OCI-LY3 (cell line): ENCODE results near the gene IL1RAPL1.

Experiments
- H2AFZ ChIP-seq: fragments of 200-600, 300-600 bp; shearing (Covaris generic); 2 replicates; pipeline ENCODE4 v1.6.0; 2014; ENCODE audit warnings: antibody characterized with exemption, low read depth, low read length
- H3K27ac ChIP-seq: fragments of 200-600, 300-600 bp; sonication (generic); 2 replicates; pipeline ENCODE4 v1.5.1; 2014; ENCODE audit warnings: mild to moderate bottlenecking, low read length, moderate library complexity, mixed read lengths
- H3K27me3 ChIP-seq: fragments of 200-600, 300-600 bp; sonication (generic); 2 replicates; pipeline ENCODE4 v1.6.1; 2014; ENCODE audit warnings: low read depth, low read length, mixed read lengths
- H3K36me3 ChIP-seq: fragments of 200-600, 300-600 bp; sonication (generic); replicated peaks from 2 replicates; pipeline ENCODE3; 2014; ENCODE audit warnings: low read depth, low read length, mixed read lengths
- H3K4me1 ChIP-seq: fragments of 300-600, 200-600 bp; sonication (generic); 2 replicates; pipeline ENCODE4 v1.6.1; 2014; ENCODE audit warnings: low read length, mixed read lengths
- H3K4me2 ChIP-seq: fragments of 200-600, 300-600 bp; sonication (generic); 2 replicates; pipeline ENCODE4 v1.6.1; 2014; ENCODE audit warnings: low read length, mixed read lengths
- H3K4me3 ChIP-seq: fragments of 300-600, 200-600 bp; sonication (generic); 2 replicates; pipeline ENCODE4 v1.5.1; 2014; ENCODE audit warnings: antibody characterized with exemption, mild to moderate bottlenecking, low read length, moderate library complexity
- H3K79me2 ChIP-seq: fragments of 300-600, 200-600 bp; shearing (Covaris generic); 2 replicates; pipeline ENCODE4 v1.6.1; 2014; ENCODE audit warnings: mild to moderate bottlenecking, low read length, mixed read lengths
- H3K9ac ChIP-seq: fragments of 300-600, 200-600 bp; shearing (Covaris generic); 2 replicates; pipeline ENCODE4 v1.6.0; 2014; ENCODE audit warnings: mild to moderate bottlenecking, low read length, moderate library complexity
- H3K9me3 ChIP-seq: fragments of 200-600, 300-600 bp; shearing (Covaris generic); 2 replicates; pipeline ENCODE4 v1.6.1; 2014; ENCODE audit warnings: low read length, mixed read lengths; ENCODE audit not compliant: insufficient read depth
- H4K20me1 ChIP-seq: fragments of 200-600, 300-600 bp; sonication (generic); 2 replicates; pipeline ENCODE4 v1.6.1; 2016; ENCODE audit warnings: low read length, mixed read lengths; ENCODE audit not compliant: insufficient read depth
- EZH2phosphoT487 ChIP-seq: fragments of 200-600 bp; shearing (Covaris generic); IDR thresholded peaks from 2 replicates; pipeline ENCODE4 v1.6.1; 2018; ENCODE audit warnings: antibody characterized with exemption, mixed run types, low read depth
- TF ChIP-seq, protein P1 (sequence below): fragments of 200-600, 300-600 bp; sonication (generic); IDR thresholded peaks from 2 replicates; pipeline ENCODE4 v1.5.1; 2014; ENCODE audit warnings: antibody characterized with exemption, low read length, low read depth

The IL1RAPL1 gene

GRCh38 chrX:28888416-28888815 is 301.2 kb downstream of the IL1RAPL1 start:
- Histone ChIP-seq H3K4me2 (no peak overlapping the region), H4K20me1 (no peaks in the 10 kb centered on the region), H2AFZ (no peak overlapping the region), H3K79me2 (no peaks in the 10 kb centered on the region), H3K36me3 (no peaks in the 10 kb centered on the region), H3K4me1 (no peaks in the 10 kb centered on the region), H3K27me3 (no peaks in the 10 kb centered on the region), H3K4me3 (no peak overlapping the region), H3K9ac (no peak overlapping the region), H3K27ac (no peak overlapping the region), H3K9me3 (no peaks in the 10 kb centered on the region)
- TF ChIP-seq, protein P1, sequence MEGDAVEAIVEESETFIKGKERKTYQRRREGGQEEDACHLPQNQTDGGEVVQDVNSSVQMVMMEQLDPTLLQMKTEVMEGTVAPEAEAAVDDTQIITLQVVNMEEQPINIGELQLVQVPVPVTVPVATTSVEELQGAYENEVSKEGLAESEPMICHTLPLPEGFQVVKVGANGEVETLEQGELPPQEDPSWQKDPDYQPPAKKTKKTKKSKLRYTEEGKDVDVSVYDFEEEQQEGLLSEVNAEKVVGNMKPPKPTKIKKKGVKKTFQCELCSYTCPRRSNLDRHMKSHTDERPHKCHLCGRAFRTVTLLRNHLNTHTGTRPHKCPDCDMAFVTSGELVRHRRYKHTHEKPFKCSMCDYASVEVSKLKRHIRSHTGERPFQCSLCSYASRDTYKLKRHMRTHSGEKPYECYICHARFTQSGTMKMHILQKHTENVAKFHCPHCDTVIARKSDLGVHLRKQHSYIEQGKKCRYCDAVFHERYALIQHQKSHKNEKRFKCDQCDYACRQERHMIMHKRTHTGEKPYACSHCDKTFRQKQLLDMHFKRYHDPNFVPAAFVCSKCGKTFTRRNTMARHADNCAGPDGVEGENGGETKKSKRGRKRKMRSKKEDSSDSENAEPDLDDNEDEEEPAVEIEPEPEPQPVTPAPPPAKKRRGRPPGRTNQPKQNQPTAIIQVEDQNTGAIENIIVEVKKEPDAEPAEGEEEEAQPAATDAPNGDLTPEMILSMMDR, result no peak
- no peak for TF ChIP-seq EZH2phosphoT487

DNA sequence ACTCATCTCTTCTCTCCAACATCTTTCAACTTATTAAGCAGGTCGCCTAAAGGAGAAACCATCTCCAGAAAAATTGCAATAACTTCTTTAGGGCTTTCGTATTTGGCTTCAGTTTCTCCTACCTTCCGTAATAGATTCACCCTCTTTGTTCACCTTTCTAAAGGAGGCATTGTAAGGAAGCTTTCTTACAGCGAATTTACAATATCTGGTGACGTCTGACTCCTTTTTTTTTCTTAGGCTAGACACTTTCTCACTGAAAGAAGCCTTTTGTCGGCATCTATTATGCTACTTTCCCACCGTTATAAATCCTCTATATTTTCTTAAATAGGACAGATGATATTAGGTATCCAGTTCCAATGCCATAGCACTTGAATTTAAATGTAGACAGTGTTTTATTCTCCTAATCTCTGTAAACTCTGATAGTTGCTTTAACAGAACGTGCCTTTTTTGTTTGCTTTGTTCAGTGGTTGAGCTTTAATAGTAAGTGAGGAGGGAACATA is 302.4 kb downstream of the IL1RAPL1 start:
- no peaks in the 10 kb centered on the region for H3K36me3 ChIP-seq
- H3K4me3 ChIP-seq, result no peak overlapping the region
- no peak overlapping the region for H3K27ac ChIP-seq
- no peaks in the 10 kb centered on the region for H4K20me1 ChIP-seq
- H3K4me2 ChIP-seq, result no peak overlapping the region
- H3K79me2 ChIP-seq, result no peaks in the 10 kb centered on the region
- no peak for TF ChIP-seq EZH2phosphoT487
- TF ChIP-seq, protein P1, result no peak
- no peaks in the 10 kb centered on the region for H3K4me1 ChIP-seq
- no peak overlapping the region for H2AFZ ChIP-seq
- no peak overlapping the region for H3K9ac ChIP-seq
- H3K27me3 ChIP-seq, result no peaks in the 10 kb centered on the region
- H3K9me3 ChIP-seq, result no peaks in the 10 kb centered on the region

- H3K4me2 ChIP-seq, result no peak overlapping the region
- no peak overlapping the region for H3K9ac ChIP-seq
- no peaks in the 10 kb centered on the region for H3K9me3 ChIP-seq
- H4K20me1 ChIP-seq, result no peaks in the 10 kb centered on the region
- H3K79me2 ChIP-seq, result no peaks in the 10 kb centered on the region
- H3K27me3 ChIP-seq, result no peaks in the 10 kb centered on the region
- TF ChIP-seq, protein P1, result no peak
- TF ChIP-seq EZH2phosphoT487, result no peak
- H2AFZ ChIP-seq, result no peak overlapping the region
- H3K4me3 ChIP-seq, result no peak overlapping the region
- no peak overlapping the region for H3K27ac ChIP-seq
- no peaks in the 10 kb centered on the region for H3K4me1 ChIP-seq
- no peaks in the 10 kb centered on the region for H3K36me3 ChIP-seq
Observed at GRCh38 chrX:28901637-28902036, 314.4 kb downstream of the IL1RAPL1 start.

DNA sequence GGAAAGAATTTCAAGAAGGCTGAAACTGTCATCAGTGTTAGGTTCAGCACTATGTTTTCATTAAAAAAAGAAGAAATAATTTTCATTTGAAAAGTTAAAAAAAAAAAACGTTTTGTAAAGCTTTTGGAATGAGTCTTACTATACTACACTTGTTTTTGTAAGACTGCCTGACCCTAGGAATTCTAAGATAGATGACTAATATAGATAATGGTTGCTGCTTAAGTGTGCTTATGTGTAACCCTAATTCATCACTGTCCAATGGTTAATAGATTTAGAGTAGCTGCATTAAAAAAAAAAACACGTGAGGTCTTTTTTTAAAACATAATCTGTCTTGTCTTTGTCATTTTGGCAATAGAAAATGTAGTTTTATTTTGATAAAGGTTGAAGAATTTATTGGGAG is 323.2 kb downstream of the IL1RAPL1 start:
- Histone ChIP-seq H3K4me2 (no peak overlapping the region), H3K79me2 (no peaks in the 10 kb centered on the region), H3K4me3 (no peak overlapping the region), H3K4me1 (no peaks in the 10 kb centered on the region), H3K9me3 (no peaks in the 10 kb centered on the region), H3K27me3 (no peaks in the 10 kb centered on the region), H4K20me1 (no peaks in the 10 kb centered on the region), H2AFZ (no peak overlapping the region), H3K36me3 (no peaks in the 10 kb centered on the region), H3K27ac (no peak overlapping the region), H3K9ac (no peak overlapping the region)
- TF ChIP-seq EZH2phosphoT487, result no peak
- TF ChIP-seq, protein P1, result no peak
